A549 (cell line): Measurements from ENCODE around the gene MRM3. TPM values are rescaled to one million over a fixed set of nuclear protein-coding genes. Genes with fewer than 3 reads are reported as not detected.

Experiments
- ATAC-seq, 2 experiments: fragments of 200-7000 bp in 1 of 2; fragments of >200 bp in 1 of 2; cut with Nextera tagmentation in 1 of 2; cut with Tn5 transposase in 1 of 2; 3 replicates each; pipeline versions ENCODE4 v1.8.0 to v1.9.1; 2018 to 2020; ENCODE audit warnings: mild to moderate bottlenecking in 1 of 2, moderate library complexity in 1 of 2
- CTCF ChIA-PET: fragments of 300-600 bp; sonication (Branson Sonifier 250); formaldehyde crosslinking; extraction: SDS; loops from one replicate; lab custom pipeline; 2021; ENCODE audit warnings: antibody characterized with exemption, inconsistent platforms; lab: Yijun Ruan, JAX
- POLR2A ChIA-PET: fragments of 350-600 bp; formaldehyde crosslinking; extraction: SDS; loops from one replicate; lab custom pipeline; 2021; ENCODE audit warnings: antibody characterized with exemption, inconsistent platforms; lab: Yijun Ruan, JAX
- DNase-seq, 2 experiments: peaks; one replicate each; pipeline versions ENCODE4 v3.0.0 to v3.0.0-alpha.2; 2011 to 2016; ENCODE audit warnings: low read depth in 1 of 2, low spot score in 1 of 2
- FAIRE-seq: peaks from 2 replicates; lab custom pipeline; 2011; peaks lifted over from hg19 to GRCh38; lab: Jason Lieb, UNC
- H3K27ac ChIP-seq, 2 experiments: fragments of >200 bp; sonication (Bioruptor Twin); formaldehyde crosslinking; 3 replicates each; pipeline ENCODE4 v1.5.1; 2016 to 2017
- H3K4me1 ChIP-seq: fragments of >200 bp; sonication (Bioruptor Twin); formaldehyde crosslinking; 3 replicates; pipeline ENCODE4 v1.6.1; 2016
- H3K4me2 ChIP-seq: fragments of >200 bp; sonication (Bioruptor Twin); formaldehyde crosslinking; 3 replicates; pipeline ENCODE4 v1.6.1; 2016
- H3K4me3 ChIP-seq: fragments of >200 bp; sonication (Bioruptor Twin); formaldehyde crosslinking; 3 replicates; pipeline ENCODE4 v1.5.1; 2016
- H3K9me3 ChIP-seq: fragments of >200 bp; sonication (Bioruptor Twin); formaldehyde crosslinking; 3 replicates; pipeline ENCODE4 v1.6.1; 2016
- BHLHE40 ChIP-seq: IDR thresholded peaks from 2 replicates; pipeline ENCODE4 v1.6.1; 2012; ENCODE audit warnings: low read depth, low read length, inconsistent platforms
- CBX2 ChIP-seq: fragments of 200-600 bp; sonication (generic); IDR thresholded peaks from 2 replicates; pipeline ENCODE4 v1.6.1; 2016; ENCODE audit warnings: low read depth, mild to moderate bottlenecking, borderline replicate concordance
- CEBPB ChIP-seq, 2 experiments: fragments of >200 bp in 1 of 2; sonication (Bioruptor Twin) in 1 of 2; formaldehyde crosslinking in 1 of 2; IDR thresholded peaks; 2 replicates each; pipeline ENCODE4 v1.6.1; 2012 to 2016
- EHF ChIP-seq: fragments of 250-450 bp; sonication (Bioruptor Pico); IDR thresholded peaks from 2 replicates; pipeline ENCODE4 v1.5.0; 2020; ENCODE audit warnings: mild to moderate bottlenecking
- FOSL2 ChIP-seq, 2 experiments: fragments of 450-650 bp in 1 of 2; fragments of >200 bp in 1 of 2; sonication (Bioruptor Twin) in 1 of 2; formaldehyde crosslinking; IDR thresholded peaks; 2 replicates each; pipeline versions ENCODE4 v1.5.0 to v1.6.1; 2016 to 2020; ENCODE audit warnings: mild to moderate bottlenecking in 1 of 2, moderate library complexity in 1 of 2
- KDM5A ChIP-seq: fragments of 200-600 bp; sonication (generic); IDR thresholded peaks from 2 replicates; pipeline ENCODE4 v1.6.1; 2016; ENCODE audit warnings: antibody characterized with exemption, mild to moderate bottlenecking
- MAFK ChIP-seq: fragments of 450-650 bp; IDR thresholded peaks from 2 replicates; pipeline ENCODE4 v1.6.1; 2014; ENCODE audit not compliant: partially characterized antibody
- MYC ChIP-seq: IDR thresholded peaks from 2 replicates; pipeline ENCODE4 v1.6.1; 2012; ENCODE audit warnings: mild to moderate bottlenecking, inconsistent platforms, low read length, improper control_type of control experiment, borderline replicate concordance
- NFE2L2 ChIP-seq: fragments of 150-350 bp; conservative IDR thresholded peaks from 2 replicates; pipeline ENCODE4 v1.6.1; 2014; ENCODE audit warnings: low read length
- PBX3 ChIP-seq: IDR thresholded peaks from 2 replicates; pipeline ENCODE4 v1.6.1; 2012
- PHF8 ChIP-seq: fragments of 200-600 bp; sonication (generic); IDR thresholded peaks from 2 replicates; pipeline ENCODE4 v1.6.1; 2016; ENCODE audit warnings: low read depth, mild to moderate bottlenecking, antibody characterized with exemption, moderate library complexity, borderline replicate concordance
- RARB ChIP-seq: fragments of 250-450 bp; sonication (Bioruptor Pico); IDR thresholded peaks from 2 replicates; pipeline ENCODE4 v1.8.0; 2021; ENCODE audit warnings: mild to moderate bottlenecking, moderate library complexity
- ZC3H11A ChIP-seq: fragments of 450-650 bp; IDR thresholded peaks from 2 replicates; pipeline ENCODE4 v1.6.1; 2014; ENCODE audit warnings: antibody characterized with exemption, mild to moderate bottlenecking
- ZFP36 ChIP-seq: fragments of 450-650 bp; IDR thresholded peaks from 2 replicates; pipeline ENCODE4 v1.6.1; 2014; ENCODE audit warnings: borderline replicate concordance; ENCODE audit not compliant: partially characterized antibody
- ZSCAN20 ChIP-seq: fragments of 250-450 bp; sonication (Bioruptor Pico); IDR thresholded peaks from 2 replicates; pipeline ENCODE4 v1.8.0; 2022; ENCODE audit warnings: mild to moderate bottlenecking, moderate library complexity
- WGBS: methylation state at CpG from one replicate; pipeline ENCODE4 v1.1.6; 2017; ENCODE audit errors: missing lambda C conversion rate; 5-methylcytosine and 5-hydroxymethylcytosine counted together
- polyA plus RNA-seq, 4 experiments: library from polyadenylated mRNA; depleted of rRNA in 3 of 4; stranded (reverse); fragments of >200 nt; fragmentation: RNase III in 1 of 4; extraction: RNeasy Plus Mini Kit Qiagen cat#74134 plus additional on column Dnase treatment in 1 of 4; gene quantifications; 2 replicates in 3 of 4; 3 replicates in 1 of 4; pipeline ENCODE4 v1.2.3, GENCODE V29; 2011 to 2017
- TF ChIP-seq, protein P1 (sequence below): fragments of >200 bp; sonication (Bioruptor Twin); formaldehyde crosslinking; IDR thresholded peaks from 3 replicates; pipeline ENCODE4 v1.6.1; 2016
- TF ChIP-seq, protein P2 (sequence below): fragments of 250-450 bp; sonication (Bioruptor Pico); IDR thresholded peaks from 2 replicates; pipeline ENCODE4 v1.5.0; 2021; ENCODE audit warnings: mild to moderate bottlenecking, moderate library complexity, borderline replicate concordance
- TF ChIP-seq, protein P3 (sequence below): fragments of 200-600 bp; sonication (generic); IDR thresholded peaks from 2 replicates; pipeline ENCODE4 v1.6.1; 2016; ENCODE audit warnings: antibody characterized with exemption, mild to moderate bottlenecking, moderate library complexity
- TF ChIP-seq, protein P4 (sequence below): fragments of >200 bp; sonication (Bioruptor Twin); formaldehyde crosslinking; IDR thresholded peaks from 2 replicates; pipeline ENCODE4 v1.6.1; 2016
- TF ChIP-seq, protein P5 (sequence below): fragments of 450-650 bp; IDR thresholded peaks from 2 replicates; pipeline ENCODE4 v1.6.1; 2014; ENCODE audit warnings: antibody characterized with exemption

The MRM3 gene
- polyA plus RNA-seq, 2 of the 4 experiments (the other 2 are of a cell fraction), result 38.8 to 47.1 TPM

GRCh38 chr17:733743-734142, 48.4 kb upstream of the MRM3 start:
- DNase-seq (no peak), FAIRE-seq (no peak), ATAC-seq (peak in 1 of 2 experiments; percentile 2; a peak in 2 of 6 replicates)
- ChIA-PET CTCF (interaction anchor here (1.0 to 1.7 kb wide), 3 partner anchors 12 to 14 kb away, joined by 3 to 4 read pairs (median 4); no protein-coding TSS in a partner anchor), POLR2A (interaction anchor here (0.6 kb wide), 1 partner anchor 18 kb away, joined by 4 read pairs; the partner anchor contains the start of gene GEMIN4)
- 75% methylated on average over 10 of the region's 10 CpGs for WGBS
- Histone ChIP-seq H3K27ac (peak overlapping the region in 1 of 2 experiments; percentile 96; a peak in 3 of 6 replicates), H3K4me3 (peak overlapping the region; percentile 80), H3K4me1 (peaks cover 14% of the 10 kb centered on the region), H3K9me3 (no peaks in the 10 kb centered on the region), H3K4me2 (peak overlapping the region; percentile 96)
- TF ChIP-seq CBX2 (no peak), RARB (CRISPR knock-in tag) (no peak), ZSCAN20 (CRISPR knock-in tag) (no peak), PHF8 (no peak), FOSL2 (IDR thresholded peaks at IDR 0.05) (no peak), FOSL2 (CRISPR knock-in tag; IDR thresholded peaks at IDR 0.05) (no peak), MAFK (no peak), ZC3H11A (no peak), NFE2L2 (no peak), PBX3 (no peak)
- TF ChIP-seq, protein P1, sequence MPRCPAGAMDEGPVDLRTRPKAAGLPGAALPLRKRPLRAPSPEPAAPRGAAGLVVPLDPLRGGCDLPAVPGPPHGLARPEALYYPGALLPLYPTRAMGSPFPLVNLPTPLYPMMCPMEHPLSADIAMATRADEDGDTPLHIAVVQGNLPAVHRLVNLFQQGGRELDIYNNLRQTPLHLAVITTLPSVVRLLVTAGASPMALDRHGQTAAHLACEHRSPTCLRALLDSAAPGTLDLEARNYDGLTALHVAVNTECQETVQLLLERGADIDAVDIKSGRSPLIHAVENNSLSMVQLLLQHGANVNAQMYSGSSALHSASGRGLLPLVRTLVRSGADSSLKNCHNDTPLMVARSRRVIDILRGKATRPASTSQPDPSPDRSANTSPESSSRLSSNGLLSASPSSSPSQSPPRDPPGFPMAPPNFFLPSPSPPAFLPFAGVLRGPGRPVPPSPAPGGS, result no peak
- TF ChIP-seq, protein P2, sequence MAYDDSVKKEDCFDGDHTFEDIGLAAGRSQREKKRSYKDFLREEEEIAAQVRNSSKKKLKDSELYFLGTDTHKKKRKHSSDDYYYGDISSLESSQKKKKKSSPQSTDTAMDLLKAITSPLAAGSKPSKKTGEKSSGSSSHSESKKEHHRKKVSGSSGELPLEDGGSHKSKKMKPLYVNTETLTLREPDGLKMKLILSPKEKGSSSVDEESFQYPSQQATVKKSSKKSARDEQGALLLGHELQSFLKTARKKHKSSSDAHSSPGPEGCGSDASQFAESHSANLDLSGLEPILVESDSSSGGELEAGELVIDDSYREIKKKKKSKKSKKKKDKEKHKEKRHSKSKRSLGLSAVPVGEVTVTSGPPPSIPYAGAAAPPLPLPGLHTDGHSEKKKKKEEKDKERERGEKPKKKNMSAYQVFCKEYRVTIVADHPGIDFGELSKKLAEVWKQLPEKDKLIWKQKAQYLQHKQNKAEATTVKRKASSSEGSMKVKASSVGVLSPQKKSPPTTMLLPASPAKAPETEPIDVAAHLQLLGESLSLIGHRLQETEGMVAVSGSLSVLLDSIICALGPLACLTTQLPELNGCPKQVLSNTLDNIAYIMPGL (CRISPR knock-in tag), result no peak
- TF ChIP-seq, protein P3, sequence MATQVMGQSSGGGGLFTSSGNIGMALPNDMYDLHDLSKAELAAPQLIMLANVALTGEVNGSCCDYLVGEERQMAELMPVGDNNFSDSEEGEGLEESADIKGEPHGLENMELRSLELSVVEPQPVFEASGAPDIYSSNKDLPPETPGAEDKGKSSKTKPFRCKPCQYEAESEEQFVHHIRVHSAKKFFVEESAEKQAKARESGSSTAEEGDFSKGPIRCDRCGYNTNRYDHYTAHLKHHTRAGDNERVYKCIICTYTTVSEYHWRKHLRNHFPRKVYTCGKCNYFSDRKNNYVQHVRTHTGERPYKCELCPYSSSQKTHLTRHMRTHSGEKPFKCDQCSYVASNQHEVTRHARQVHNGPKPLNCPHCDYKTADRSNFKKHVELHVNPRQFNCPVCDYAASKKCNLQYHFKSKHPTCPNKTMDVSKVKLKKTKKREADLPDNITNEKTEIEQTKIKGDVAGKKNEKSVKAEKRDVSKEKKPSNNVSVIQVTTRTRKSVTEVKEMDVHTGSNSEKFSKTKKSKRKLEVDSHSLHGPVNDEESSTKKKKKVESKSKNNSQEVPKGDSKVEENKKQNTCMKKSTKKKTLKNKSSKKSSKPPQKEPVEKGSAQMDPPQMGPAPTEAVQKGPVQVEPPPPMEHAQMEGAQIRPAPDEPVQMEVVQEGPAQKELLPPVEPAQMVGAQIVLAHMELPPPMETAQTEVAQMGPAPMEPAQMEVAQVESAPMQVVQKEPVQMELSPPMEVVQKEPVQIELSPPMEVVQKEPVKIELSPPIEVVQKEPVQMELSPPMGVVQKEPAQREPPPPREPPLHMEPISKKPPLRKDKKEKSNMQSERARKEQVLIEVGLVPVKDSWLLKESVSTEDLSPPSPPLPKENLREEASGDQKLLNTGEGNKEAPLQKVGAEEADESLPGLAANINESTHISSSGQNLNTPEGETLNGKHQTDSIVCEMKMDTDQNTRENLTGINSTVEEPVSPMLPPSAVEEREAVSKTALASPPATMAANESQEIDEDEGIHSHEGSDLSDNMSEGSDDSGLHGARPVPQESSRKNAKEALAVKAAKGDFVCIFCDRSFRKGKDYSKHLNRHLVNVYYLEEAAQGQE, result no peak
- TF ChIP-seq, protein P4, sequence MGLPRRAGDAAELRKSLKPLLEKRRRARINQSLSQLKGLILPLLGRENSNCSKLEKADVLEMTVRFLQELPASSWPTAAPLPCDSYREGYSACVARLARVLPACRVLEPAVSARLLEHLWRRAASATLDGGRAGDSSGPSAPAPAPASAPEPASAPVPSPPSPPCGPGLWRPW, result no peak

GRCh38 chr17:737561-738113, 44.5 kb upstream of the MRM3 start:
- no peak for ATAC-seq
- Histone ChIP-seq H3K4me1 (peaks cover 7% of the 10 kb centered on the region), H3K9me3 (no peaks in the 10 kb centered on the region), H3K4me3 (no peak overlapping the region), H3K4me2 (no peak overlapping the region)
- TF ChIP-seq BHLHE40 (no peak), KDM5A (no peak), CEBPB (IDR thresholded peaks at IDR 0.05) (no peak), MYC (no peak), ZFP36 (no peak), EHF (CRISPR knock-in tag) (no peak), PHF8 (no peak)
- TF ChIP-seq, protein P4, result no peak
- TF ChIP-seq, protein P5, sequence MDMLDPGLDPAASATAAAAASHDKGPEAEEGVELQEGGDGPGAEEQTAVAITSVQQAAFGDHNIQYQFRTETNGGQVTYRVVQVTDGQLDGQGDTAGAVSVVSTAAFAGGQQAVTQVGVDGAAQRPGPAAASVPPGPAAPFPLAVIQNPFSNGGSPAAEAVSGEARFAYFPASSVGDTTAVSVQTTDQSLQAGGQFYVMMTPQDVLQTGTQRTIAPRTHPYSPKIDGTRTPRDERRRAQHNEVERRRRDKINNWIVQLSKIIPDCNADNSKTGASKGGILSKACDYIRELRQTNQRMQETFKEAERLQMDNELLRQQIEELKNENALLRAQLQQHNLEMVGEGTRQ, result no peak
- TF ChIP-seq, protein P1, result no peak
- TF ChIP-seq, all 56 proteins: peak for 0
- ChIA-PET POLR2A (interaction anchor here (1.2 kb wide), 1 partner anchor 13 kb away, joined by 3 read pairs; no protein-coding TSS in a partner anchor), CTCF (interaction anchor here (1.0 to 2.7 kb wide), 9 partner anchors 8 to 326 kb away, joined by 3 to 13 read pairs (median 5); partner anchors contain the start of genes GEMIN4 and TIMM22)
- FAIRE-seq (peak; percentile 43), DNase-seq (no peak)
- WGBS, result 93% methylated on average over 13 of the region's 13 CpGs
- no peak overlapping the region for H3K27ac ChIP-seq
